Activated gamma-delta T cell (primary cell): Measurements from ENCODE around the gene ECI1.
A peak's percentile ranks its signal among the peaks of the same experiment; 100 is the strongest.
"Not testable (repeated sequence)": the region's sequence is repeated elsewhere in the genome, so short reads cannot be mapped to it uniquely, and the experiment has no call there.

Experiments
- DNase-seq: peaks from one replicate; lab custom pipeline; 2025; lab: John Stamatoyannopoulos, UW

Gene ECI1

DNA sequence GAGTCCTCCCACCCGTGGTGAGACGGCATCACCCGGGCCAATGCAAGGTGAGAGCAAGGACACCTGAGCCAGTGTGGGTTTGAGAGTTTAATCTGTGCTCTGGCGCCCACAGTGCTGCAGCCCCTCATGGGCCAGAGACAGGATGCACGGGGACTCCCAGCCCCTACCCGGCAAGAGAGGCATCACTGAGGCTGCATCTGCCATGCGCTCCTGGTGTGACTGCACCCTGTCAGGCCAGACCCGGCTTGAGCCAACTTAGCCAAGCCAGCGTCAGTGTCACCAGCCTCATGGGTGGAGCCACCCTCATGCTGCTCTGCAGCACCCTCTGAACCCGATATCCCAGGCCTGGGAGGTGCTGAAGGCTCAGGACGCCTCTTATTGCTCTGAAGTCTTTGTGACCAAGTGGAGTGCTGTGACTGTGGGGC, 39.5 kb downstream of the ECI1 start:
- DNase-seq: no peak

DNA sequence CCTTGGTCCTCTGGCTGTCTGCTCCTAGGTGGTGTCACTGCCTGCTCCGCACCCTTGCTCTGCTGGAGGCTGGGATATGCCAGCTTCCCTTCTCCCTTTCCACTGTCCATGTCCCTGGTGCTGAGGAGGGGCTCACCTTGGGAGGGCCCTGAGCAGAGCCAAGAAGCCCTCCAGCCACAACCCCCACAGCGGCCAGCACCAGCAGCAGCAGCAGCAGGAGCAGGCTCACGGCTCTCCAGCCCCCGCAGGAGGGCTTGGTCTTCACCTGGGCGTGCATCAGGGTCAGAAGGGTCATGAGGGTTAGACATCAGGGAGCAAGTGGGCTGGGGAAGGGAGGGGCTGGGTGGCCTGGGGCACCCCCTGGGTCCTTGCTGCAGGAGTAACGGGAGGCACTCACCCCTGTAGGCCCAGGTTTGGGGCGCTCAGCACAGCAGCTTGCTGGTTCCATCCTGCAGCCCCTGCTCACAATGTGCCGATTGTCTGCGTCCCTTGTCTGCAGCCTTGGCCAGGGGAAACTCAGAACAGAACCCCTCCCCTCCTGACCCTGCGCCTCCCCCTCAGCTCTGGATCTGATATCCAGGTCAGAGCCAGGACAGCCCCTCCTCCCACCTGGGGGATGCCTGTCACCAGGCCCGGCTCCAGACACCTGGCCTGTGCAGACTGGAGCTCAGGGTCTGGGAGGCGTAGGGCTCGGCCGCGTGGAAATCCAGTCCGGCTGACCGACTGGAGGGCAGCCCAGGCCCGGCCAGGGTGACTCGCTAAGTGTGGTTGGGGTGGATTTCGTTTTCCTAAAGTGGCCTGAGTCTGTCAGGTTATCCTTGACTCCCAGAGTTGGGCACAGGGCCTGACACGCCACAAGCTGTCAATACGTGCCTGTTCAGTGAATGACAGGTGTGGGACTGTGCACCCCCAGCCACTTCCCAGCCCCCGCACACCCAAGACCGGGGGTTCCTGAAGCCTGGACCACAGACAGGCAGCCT, 40.7 kb downstream of the ECI1 start, which contains the start of gene BRICD5:
TSS of gene BRICD5 (minus strand) at position 478 of the 980 bp plus-strand sequence. CDS start at position 448, 30 bp downstream.
- DNase-seq: no peak

DNA sequence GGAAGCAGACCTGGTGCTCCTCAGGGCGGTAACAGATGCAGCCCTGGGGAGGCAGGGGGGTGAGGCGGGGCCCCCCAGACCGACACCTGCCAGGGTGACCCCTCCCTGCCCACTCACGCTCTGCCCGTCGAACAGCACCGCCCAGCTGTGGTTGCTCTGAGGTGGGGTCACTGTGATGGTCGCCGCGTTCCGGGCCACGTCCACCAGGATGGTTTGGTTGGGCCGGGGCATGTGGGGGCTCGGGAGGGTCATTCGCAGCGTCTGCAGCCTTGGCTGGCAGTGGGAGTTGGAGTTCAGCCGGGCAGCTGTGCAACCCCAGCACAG, 41.4 kb downstream of the ECI1 start:
- DNase-seq: no peak

DNA sequence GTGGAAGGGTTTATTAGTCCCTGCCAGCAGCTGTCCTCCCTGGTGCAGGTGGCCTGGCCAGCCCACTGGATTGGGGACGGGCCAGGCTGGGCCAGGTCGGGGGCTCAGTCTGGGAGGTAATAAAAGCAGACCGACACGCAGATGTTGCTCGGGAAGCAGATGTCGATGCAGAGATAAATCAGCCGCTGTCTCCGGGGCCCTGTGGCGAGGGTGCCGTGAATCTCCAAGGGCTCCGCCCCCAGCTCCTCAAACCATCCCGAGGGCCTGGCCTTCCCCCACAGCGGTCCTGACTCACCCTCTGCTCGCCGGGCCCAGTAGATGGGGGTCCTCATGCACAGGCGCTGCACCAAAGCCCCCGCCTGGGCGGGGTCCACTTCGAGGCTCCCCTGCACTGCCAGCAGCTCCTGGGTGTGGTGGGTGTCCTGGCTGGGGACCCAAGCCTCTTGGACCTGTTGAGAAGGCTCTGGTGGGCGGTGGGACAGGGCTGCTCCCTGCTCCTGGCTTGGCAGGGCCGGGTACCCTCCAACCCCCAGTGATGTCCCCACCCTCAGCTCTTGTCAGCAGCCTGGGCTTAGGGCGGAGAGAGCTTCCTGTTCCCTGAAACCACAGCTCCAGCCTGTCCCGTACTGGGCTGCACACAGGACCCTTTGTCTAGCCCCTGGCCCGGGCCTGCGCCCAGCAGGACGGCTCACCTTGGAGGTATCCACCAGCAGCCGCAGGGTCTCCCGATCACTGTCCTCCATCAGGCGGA, 42.0 kb downstream of the ECI1 start:
- DNase-seq: no peak

DNA sequence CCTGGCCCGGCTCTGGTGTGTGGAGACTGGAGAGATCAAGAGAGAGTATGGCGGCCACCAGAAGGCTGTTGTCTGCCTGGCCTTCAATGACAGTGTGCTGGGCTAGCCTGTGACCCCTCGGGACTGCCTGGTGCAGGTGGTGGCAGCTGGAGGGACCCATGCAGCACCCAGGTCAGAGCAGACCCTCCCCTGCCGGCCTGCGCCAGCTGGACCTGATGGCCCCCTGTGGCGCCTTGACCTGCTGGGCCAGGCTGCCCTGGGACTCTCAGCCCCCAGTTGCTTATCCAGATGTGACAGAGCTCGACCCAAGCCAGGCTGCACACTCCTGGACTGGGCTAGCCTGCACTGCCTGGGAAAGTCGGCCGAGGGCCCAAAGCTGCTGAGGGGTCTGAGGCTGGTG, 42.6 kb downstream of the ECI1 start:
- DNase-seq: no peak

DNA sequence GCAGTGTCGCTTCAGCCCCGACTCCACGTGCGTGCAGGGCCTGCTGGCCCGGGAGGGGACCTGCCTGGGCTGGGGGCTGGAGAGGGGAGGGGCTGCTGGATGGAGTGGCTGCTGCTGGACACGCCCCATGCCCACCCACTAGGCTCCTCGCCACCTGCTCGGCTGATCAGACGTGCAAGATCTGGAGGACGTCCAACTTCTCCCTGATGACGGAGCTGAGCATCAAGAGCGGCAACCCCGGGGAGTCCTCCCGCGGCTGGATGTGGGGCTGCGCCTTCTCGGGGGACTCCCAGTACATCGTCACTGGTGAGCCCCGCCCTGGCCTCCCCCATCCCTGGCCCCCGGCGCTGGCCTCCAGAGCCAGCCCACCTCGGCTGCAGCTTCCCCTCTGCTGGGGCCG, 43.1 kb downstream of the ECI1 start:
- DNase-seq: no peak

DNA sequence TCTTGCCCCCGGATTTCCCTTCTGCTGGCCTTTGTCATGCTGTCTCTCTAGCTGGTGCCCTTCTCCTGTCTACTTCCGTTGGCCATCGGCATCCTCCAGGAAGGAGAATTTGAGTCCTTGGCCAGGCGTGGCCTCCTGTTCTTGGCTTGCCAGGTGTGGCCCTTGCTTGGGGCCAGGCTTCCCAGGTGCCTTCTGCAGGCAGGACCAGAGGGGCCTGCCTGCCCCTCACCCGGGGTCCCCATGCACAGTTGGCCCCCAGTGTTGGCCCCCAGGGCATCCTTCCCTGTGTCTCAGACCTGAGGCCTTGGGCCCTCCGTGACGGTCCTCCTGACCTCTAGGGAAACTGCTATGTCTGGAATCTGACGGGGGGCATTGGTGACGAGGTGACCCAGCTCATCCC, 43.5 kb downstream of the ECI1 start:
- DNase-seq: no peak

DNA sequence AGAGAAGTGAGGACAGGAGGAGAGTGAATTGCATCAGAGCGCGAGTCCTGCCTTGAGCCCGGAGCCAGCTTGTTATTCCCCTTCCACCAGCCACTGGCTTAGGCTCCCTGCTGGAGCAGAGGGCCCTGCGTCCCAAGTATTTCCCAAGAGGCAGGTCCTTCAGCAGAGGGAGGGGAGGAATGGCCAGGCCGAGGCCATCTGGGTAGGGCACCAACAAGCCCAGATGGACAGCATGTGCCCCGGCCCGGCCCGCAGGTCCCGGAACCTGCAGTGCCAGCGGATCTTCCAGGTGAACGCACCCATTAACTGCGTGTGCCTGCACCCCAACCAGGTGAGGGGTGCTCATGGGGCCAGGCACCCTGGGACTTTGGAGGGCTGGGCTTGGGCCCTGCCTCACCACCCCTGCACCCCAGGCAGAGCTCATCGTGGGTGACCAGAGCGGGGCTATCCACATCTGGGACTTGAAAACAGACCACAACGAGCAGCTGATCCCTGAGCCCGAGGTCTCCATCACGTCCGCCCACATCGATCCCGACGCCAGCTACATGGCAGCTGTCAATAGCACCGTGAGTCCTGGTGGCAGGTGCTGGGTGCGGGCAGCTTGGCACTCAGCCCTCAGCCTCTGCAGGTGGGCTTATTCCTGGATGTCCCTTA, 44.5 kb downstream of the ECI1 start:
- no peak for DNase-seq

DNA sequence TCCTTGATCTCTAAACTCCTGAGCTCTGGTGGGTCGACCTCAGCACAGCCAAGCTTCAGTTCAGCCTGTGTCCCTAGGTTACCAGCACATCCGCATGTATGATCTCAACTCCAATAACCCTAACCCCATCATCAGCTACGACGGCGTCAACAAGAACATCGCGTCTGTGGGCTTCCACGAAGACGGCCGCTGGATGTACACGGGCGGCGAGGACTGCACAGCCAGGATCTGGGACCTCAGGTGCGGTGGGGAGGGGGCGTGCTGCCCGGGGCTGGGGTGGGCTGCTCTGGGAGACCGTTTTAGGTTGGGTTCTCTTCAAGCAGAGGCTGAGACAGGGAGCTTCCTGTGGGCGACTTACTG, 45.0 kb downstream of the ECI1 start:
- DNase-seq: no peak

DNA sequence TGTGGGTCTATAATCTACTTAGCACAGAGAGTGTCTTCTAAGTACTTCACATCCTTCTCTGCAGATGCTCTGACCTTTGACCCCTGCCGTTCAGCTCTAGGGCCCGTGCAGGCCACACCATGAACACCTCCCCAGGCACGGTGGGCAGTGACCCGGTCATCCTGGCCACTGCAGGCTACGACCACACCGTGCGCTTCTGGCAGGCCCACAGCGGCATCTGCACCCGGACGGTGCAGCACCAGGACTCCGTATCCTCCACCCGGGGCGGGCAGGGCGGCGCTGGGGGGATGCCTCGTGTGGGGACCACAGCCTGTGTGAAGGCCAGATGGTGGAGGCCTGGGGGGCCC, 45.4 kb downstream of the ECI1 start:
- no peak for DNase-seq

DNA sequence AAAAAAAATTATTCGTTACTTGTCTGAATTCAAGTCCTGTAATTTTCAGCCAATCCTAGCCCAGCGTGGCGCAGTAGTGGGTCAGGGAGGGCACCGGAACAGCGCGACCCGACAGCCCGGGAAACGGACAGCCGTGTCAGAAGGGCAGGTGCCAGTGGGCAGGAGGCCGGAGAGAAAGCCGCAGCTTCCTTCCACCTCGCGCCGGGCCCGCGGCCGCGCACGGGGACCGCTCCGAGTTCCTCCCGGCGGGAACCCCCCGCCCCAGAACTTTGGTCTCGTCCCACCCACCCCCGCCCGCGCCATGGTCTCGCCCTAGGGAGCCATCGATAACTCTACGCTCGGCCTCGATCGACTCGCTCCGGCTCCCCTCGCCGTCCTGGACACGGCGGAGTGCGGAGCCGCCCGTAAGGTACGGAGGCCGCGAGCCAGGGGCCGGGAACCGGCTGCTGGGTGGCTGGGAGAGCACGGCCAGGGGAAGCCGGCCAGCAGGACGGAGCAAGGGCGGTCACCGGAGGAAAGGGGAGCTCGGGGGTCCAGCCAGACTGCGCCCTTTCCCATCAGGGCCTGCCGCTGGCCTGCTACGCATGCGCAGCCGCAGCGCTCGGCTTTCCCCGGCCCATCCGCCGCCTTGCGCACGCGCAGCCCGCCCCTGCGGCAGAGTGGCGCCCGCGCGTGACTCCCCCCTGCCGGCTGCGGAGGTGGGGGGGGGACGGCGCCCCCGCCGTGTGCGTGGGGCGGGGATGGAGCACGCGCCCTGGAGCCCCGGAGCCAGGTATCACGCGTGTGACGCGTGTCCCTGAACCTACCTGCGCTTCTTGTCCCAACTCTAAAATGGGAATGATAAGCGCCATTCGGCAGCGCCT, 46.1 kb downstream of the ECI1 start, which contains the start of gene MLST8:
TSS of gene MLST8 (plus strand) at position 351 of the 863 bp plus-strand sequence. CDS start 632 bp downstream, outside the sequence.
- DNase-seq: peak; percentile 92

DNA sequence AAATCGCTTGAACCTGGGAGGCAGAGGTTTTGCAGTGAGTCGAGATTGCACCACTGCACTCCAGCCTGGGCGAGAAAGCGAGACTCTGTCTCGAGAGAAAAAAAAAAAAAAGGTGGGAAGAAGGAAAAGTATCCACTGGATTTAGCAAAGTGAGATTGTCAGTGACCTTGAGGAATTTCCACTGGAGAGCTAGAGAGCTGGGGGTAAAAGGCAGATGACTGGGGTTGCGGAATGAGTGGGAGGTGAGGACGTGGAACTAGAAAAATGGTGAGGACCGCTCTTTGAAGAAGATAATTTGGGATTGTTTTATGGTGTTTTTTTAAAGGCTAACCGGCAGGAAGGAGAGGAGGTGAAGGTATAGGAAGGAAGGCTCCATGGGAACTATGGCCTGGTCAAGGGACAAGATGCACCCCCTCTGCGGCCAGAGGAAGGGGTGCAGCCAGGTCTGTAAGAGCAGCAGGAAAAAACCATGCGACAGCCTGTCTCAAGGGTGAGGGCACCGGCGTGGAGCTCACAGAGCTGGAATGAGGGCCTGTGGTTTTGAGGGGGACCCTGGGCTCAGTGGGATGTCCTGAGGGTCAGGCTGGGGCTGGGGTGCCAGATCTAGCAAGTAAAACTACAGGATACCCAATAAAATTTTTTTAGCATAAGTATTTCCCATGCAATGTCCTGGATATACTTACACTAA, 46.8 kb downstream of the ECI1 start:
- DNase-seq: no peak

DNA sequence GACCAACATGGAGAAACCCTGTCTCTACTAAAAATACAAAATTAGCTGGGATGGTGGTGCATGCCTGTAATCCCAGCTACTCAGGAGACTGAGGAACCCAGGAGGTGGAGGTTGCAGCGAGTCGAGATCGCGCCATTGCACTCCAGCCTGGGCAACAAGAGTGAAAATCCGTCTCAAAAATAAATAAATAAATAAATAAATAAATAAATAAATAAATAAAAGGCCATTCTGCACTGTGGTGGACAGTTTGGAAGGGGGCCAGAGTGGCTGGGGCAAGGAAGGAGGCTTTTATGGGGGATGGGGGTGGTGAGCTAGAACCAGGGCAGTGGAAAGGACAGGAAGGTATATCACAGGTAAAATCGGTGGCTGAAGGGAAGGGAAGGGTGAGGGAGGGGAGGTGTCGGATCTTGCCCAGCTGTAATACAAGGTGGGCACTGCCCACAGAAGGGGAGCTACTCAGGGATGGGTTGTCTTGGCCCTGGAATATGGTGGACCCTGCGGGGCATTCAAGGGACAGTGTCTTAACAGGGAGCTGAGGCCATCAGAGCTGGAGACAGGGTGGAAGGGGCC, 48.2 kb downstream of the ECI1 start:
- DNase-seq: not testable (repeated sequence)

DNA sequence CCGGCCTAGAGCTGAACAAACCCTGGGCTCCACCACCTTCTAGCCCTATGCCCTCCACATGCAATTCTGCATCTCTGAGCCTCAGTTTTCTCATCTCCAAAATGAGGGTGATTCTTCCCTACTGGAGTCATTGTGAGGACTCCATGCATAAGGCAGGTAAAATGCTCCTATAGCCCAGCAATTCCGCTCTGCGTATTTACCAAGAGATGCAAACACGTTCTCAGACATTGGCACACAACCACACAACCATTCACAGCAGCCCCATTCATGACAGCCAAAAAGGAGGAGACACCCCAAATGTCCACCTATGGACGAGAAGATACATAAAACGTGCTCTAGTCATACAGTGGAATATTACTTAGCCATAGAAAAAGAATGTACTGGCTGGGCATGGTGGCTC, 51.1 kb downstream of the ECI1 start:
- DNase-seq: no peak

DNA sequence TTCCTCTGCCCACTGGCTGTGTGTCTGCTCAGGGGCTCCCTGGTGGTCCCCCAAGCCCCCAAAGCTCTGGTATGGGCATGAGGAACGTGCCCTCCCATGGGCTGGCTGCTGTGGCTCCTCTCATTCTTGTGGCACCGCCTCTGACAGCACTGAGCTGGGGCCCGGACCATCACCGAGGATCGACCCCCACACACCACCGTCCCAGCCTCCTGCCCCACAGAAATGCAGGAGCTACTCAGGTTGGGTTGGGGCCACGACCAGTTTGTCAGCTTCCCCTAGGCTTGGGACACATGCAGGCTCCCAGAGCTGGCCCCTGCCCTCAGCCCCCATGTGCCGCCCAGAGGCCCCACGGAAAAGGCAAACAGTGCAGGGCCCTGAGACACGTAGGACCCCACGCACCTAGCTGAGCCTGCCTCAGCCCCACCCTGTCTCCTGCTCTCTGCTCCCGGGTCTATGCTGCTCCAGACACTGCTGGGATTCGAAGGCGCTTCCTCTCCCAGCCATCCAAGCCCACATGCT, 51.7 kb downstream of the ECI1 start:
- DNase-seq: no peak

DNA sequence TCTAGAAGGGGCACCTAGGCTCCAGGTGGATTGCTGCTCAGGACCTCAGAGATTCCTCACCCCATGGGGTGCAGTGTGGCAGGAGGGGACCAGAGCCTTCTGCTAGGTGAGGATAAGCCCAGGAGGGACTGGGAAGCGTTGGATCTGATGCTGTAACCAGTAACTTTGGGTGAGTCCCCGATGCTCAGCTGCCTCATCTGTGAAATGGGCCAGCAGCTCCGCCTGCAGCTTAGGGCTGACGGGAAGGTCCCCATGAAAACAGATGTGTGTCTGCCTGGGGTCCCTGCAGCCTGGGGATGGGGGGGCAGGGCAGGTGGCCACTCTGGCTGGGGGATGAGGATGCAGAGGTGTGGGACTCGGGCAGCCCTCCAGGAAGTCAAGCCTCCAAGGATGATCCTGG, 52.3 kb downstream of the ECI1 start:
- no peak for DNase-seq

DNA sequence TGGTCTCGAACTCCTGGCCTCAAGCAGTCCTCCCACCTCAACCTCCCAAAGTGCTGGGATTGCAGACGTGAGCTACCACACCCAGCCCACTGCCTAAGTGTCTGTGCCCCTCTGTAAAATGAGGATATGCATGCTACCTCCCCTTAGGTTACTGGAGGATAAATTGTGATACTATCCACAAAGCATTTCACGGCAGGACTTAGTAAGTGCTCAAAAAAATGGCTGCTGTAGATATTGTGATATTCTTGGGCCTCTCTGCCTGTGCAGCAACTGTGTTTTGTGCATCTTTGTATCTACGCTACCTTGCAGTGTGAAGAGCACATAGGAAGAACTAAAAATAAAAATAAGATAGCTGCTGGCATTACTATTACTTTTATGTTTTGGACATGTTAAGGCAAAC, 53.1 kb downstream of the ECI1 start:
- DNase-seq: no peak

DNA sequence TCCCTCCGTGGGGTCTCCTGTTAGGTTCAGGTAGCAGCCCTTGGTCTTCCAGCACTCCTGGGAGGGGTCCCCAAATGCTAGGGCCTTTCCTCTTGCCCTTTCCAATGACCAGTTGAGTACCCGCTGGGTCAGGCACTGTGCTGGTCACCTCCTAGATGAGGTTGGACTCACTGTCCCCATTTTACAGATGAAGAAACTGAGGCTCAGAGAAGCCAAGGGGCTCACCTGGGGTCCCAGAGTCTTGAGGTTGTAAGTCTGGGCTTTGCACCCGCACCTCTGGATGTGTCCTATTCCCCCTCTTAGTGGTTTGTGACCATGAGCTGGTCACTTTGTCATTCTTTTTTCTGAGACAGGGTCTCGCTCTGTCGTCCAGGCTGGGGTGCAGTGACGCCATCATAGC, 53.6 kb downstream of the ECI1 start:
- DNase-seq: no peak

DNA sequence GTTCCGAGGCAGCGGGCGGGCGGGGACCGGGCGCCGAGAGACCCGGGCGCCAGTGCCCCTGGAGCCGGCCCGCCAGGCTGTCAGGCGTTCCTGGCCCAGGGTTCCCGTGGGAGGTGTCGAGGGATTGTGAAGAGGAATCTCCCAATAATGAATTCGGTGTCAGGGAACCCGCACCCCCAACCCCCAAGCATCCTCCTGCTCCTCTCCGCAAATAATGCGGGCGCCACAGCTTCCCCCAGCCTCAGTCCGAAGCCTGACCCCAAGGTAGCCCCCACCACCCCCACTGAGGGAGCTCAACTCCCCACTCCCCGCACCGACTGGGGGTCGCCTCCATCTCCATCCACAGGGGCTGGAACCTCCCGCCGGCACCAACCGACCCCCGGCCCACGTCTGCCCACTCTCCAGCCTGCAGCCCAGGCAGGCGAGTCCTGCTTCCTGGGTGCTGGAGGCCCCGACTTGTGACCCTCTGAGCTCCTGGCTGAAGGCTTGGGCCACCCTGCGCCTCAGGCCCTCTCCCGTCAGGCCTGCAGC, 54.3 kb downstream of the ECI1 start:
- no peak for DNase-seq
